Endothelial cell of umbilical vein (primary cell): ENCODE measurements around the gene ERO1B. TPM values are rescaled to one million over a fixed set of nuclear protein-coding genes. Genes with fewer than 3 reads are reported as not detected.
"Not testable (repeated sequence)": the region's sequence is repeated elsewhere in the genome, so short reads cannot be mapped to it uniquely, and the experiment has no call there.

Experiments used
- BruUV-seq: library from RNA; stranded (reverse); fragments of 400-500 nt; replicated peaks from 2 replicates; lab custom pipeline; 2021; lab: Mats Ljungman, UMichigan
- CTCF ChIA-PET: fragments of 300-600, 350-600 bp; sonication (Branson Sonifier 250); formaldehyde crosslinking; loops from one replicate; lab custom pipeline; 2021; ENCODE audit warnings: antibody characterized with exemption, inconsistent platforms; lab: Charles Lee
- POLR2A ChIA-PET: fragments of 300-600, 350-600 bp; sonication (Branson Sonifier 250); formaldehyde crosslinking; loops from one replicate; lab custom pipeline; 2021; ENCODE audit warnings: antibody characterized with exemption, inconsistent platforms; lab: Charles Lee
- DNase-seq: peaks from one replicate; pipeline ENCODE4 v3.0.0-alpha.2; 2011; ENCODE audit warnings: low read depth, low spot score
- FAIRE-seq: peaks from 2 replicates; lab custom pipeline; 2011; peaks lifted over from hg19 to GRCh38; lab: Jason Lieb, UNC
- H2AFZ ChIP-seq: 2 replicates; pipeline ENCODE4 v1.6.0; 2012; ENCODE audit warnings: low read depth, low read length, control low read depth, inconsistent platforms
- H3K27ac ChIP-seq: 2 replicates; pipeline ENCODE4 v1.5.1; 2011; ENCODE audit warnings: low read depth, mild to moderate bottlenecking, control low read depth, low read length, moderate library complexity; ENCODE audit not compliant: insufficient read depth
- H3K27me3 ChIP-seq, 2 experiments: 2 replicates each; pipeline versions ENCODE4 v1.6.0 to v1.6.1; 2011; ENCODE audit warnings: low read length in 2 of 2, mixed read lengths in 1 of 2; ENCODE audit not compliant: control insufficient read depth in 2 of 2, insufficient read depth in 2 of 2
- H3K36me3 ChIP-seq, 2 experiments: 2 replicates in 1 of 2; 3 replicates in 1 of 2; pipeline ENCODE4 v1.5.1; 2011; ENCODE audit warnings: low read length in 2 of 2, mild to moderate bottlenecking in 1 of 2, moderate library complexity in 1 of 2; ENCODE audit not compliant: control insufficient read depth in 2 of 2, insufficient read depth in 2 of 2; ENCODE audit errors: extremely low read depth in 1 of 2
- H3K4me1 ChIP-seq: 3 replicates; pipeline ENCODE4 v1.5.1; 2011; ENCODE audit warnings: mild to moderate bottlenecking, low read length; ENCODE audit not compliant: control insufficient read depth, insufficient read depth; ENCODE audit errors: extremely low read depth
- H3K4me2 ChIP-seq: 2 replicates; pipeline ENCODE4 v1.6.1; 2011; ENCODE audit warnings: low read length, control low read depth, mixed read lengths; ENCODE audit not compliant: insufficient read depth
- H3K4me3 ChIP-seq, 3 experiments: fragments of 200-600 bp in 1 of 3; sonication (generic), shearing (Covaris generic) in 1 of 3; replicated peaks in 1 of 3; 2 replicates each; pipeline ENCODE4 v1.5.1; 2011 to 2016; ENCODE audit warnings: control low read depth in 3 of 3, low read length in 3 of 3, mild to moderate bottlenecking in 2 of 3, inconsistent platforms in 1 of 3, low read depth in 1 of 3, moderate library complexity in 1 of 3; ENCODE audit not compliant: insufficient read depth in 1 of 3
- H3K79me2 ChIP-seq: 2 replicates; pipeline ENCODE4 v1.6.0; 2012; ENCODE audit warnings: low read length, inconsistent platforms; ENCODE audit not compliant: control insufficient read depth, insufficient read depth
- H3K9ac ChIP-seq: replicated peaks from 2 replicates; pipeline ENCODE3; 2011; ENCODE audit warnings: low read length, control low read depth; ENCODE audit not compliant: insufficient read depth; ENCODE audit errors: extremely low read depth
- H3K9me1 ChIP-seq: replicated peaks from 3 replicates; pipeline ENCODE4 v1.6.0; 2011; ENCODE audit warnings: mild to moderate bottlenecking, low read length; ENCODE audit not compliant: control insufficient read depth, insufficient read depth; ENCODE audit errors: extremely low read depth
- H3K9me3 ChIP-seq: replicated peaks from 2 replicates; pipeline ENCODE4 v1.5.1; 2012; ENCODE audit warnings: low read length, inconsistent platforms; ENCODE audit not compliant: control insufficient read depth, insufficient read depth
- H4K20me1 ChIP-seq: replicated peaks from 2 replicates; pipeline ENCODE3; 2011; ENCODE audit warnings: mild to moderate bottlenecking, low read length; ENCODE audit not compliant: control insufficient read depth, insufficient read depth; ENCODE audit errors: extremely low read depth
- EZH2 ChIP-seq: IDR thresholded peaks from 2 replicates; pipeline ENCODE4 v1.6.1; 2012; ENCODE audit warnings: borderline replicate concordance, low read depth, mild to moderate bottlenecking, moderate library complexity, low read length, inconsistent platforms; ENCODE audit not compliant: severe bottlenecking
- FOS ChIP-seq: IDR thresholded peaks from 2 replicates; pipeline ENCODE4 v1.6.1; 2011; ENCODE audit warnings: mild to moderate bottlenecking, low read length, moderate library complexity, borderline replicate concordance; ENCODE audit not compliant: insufficient read depth
- GATA2 ChIP-seq: IDR thresholded peaks from 2 replicates; pipeline ENCODE4 v1.7.0; 2011; ENCODE audit warnings: low read depth, mild to moderate bottlenecking, moderate library complexity, mixed read lengths, low read length; ENCODE audit not compliant: insufficient read length, insufficient read depth
- JUN ChIP-seq: IDR thresholded peaks from 2 replicates; pipeline ENCODE4 v1.6.1; 2011; ENCODE audit warnings: borderline replicate concordance, low read depth; ENCODE audit not compliant: insufficient read length, insufficient read depth
- MYC ChIP-seq: IDR thresholded peaks from one replicate; pipeline ENCODE4 v1.6.1; 2011; ENCODE audit warnings: mild to moderate bottlenecking, low read depth, low read length
- POLR2A ChIP-seq: IDR thresholded peaks from 2 replicates; pipeline ENCODE4 v1.6.1; 2012; ENCODE audit warnings: low read depth, mild to moderate bottlenecking, control low read depth, low read length
- POLR2AphosphoS5 ChIP-seq: IDR thresholded peaks from 2 replicates; pipeline ENCODE4 v1.6.1; 2012; ENCODE audit warnings: low read depth, mild to moderate bottlenecking, control low read depth, low read length, moderate library complexity; ENCODE audit not compliant: insufficient read depth
- dilution Hi-C: fragments of 300-500 bp; cut with MboI; formaldehyde crosslinking; loops from one replicate; pipeline ENCODE4 v1.15.0; 2019; ENCODE audit warnings: low sequenced_read_pairs; ENCODE audit not compliant: extremely low pct_ligation_motif_present
- intact Hi-C: fragments of 100-400 bp; cut with micrococcal nuclease; formaldehyde crosslinking; loops from one replicate; pipeline ENCODE4 v1.10.0; 2022
- polyA plus RNA-seq, 4 experiments: library from polyadenylated mRNA; depleted of rRNA in 3 of 4; stranded (reverse) in 3 of 4; unstranded in 1 of 4; fragments of >200 nt; gene quantifications; 2 replicates each; pipeline versions ENCODE4 v1.2.1 to v1.2.3, GENCODE V29; 2011 to 2012; ENCODE audit warnings: missing spikeins in 1 of 4
- total RNA-seq: library from RNA; stranded (reverse); gene quantifications from 2 replicates; pipeline ENCODE4 v1.2.3, GENCODE V29; 2021
- TF ChIP-seq, protein P1 (sequence below), 2 donors: IDR thresholded peaks; 1 replicate in 1 of 2; 2 replicates in 1 of 2; pipeline ENCODE4 v1.5.1; 2011; ENCODE audit warnings: low read length in 2 of 2, mild to moderate bottlenecking in 2 of 2, moderate library complexity in 2 of 2, control low read depth in 1 of 2, inconsistent platforms in 1 of 2, low read depth in 1 of 2; ENCODE audit not compliant: insufficient read depth in 1 of 2; ENCODE audit errors: extremely low read depth in 1 of 2
- TF ChIP-seq, protein P2 (sequence below): IDR thresholded peaks from 2 replicates; pipeline ENCODE4 v1.6.1; 2011; ENCODE audit not compliant: insufficient read depth, insufficient read length

ERO1B gene
- total and polyA plus RNA-seq, 2 donors (not counting 3 experiments of a cell fraction or from before 2014, with no cell fraction given), result 1.9 to 3.6 TPM

DNA sequence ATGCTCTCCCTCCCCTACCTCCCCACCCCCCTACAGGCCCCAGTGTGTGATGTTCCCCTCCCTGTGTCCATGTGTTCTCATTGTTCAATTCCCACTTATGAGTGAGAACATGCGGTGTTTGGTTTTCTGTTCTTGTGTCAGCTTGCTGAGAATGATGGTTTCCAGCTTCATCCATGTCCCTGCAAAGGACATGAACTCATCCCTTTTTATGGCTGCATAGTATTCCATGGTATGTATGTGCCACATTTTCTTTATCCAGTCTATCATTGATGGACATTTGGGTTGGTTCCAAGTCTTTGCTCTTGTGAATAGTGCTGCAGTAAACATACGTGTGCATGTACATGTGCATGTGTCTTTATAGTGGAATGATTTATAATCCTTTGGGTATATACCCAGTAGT is 95.3 kb downstream of the ERO1B start:
- H3K27me3 ChIP-seq, intact Hi-C loops, H3K9me3 ChIP-seq, FAIRE-seq, DNase-seq, H3K27ac ChIP-seq, H3K79me2 ChIP-seq, H3K9me1 ChIP-seq, H3K4me2 ChIP-seq, CTCF ChIA-PET, H3K36me3 ChIP-seq, BruUV-seq, H2AFZ ChIP-seq, H3K4me3 ChIP-seq, H4K20me1 ChIP-seq, dilution Hi-C loops, H3K4me1 ChIP-seq, H3K9ac ChIP-seq, POLR2A ChIA-PET: not testable (repeated sequence)

DNA sequence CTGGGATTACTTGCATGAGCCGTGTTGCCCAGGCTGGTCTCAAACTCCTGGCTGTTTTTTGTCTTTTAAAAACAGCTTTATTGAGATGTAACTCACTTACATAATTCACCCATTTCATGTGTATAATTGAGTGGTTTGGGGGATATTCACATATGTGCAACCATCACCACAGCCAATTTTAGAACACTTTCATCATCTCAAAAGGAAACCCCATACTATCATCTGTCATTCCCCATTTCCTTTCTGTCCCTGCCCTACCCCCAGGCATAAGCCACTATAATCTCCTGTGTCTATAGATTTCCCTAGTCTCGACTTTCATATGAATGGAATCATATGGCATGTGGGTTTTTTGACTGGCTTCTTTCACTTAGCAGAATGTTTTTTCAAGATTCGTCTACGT is 96.1 kb downstream of the ERO1B start:
- no TSS peak for BruUV-seq
- Histone ChIP-seq H3K9me1 (no peaks in the 10 kb centered on the region), H3K27ac (no peak overlapping the region), H4K20me1 (no peaks in the 10 kb centered on the region), H3K9ac (no peak overlapping the region), H2AFZ (no peak overlapping the region), H3K27me3 (no peaks in the 10 kb centered on the region), H3K4me2 (no peak overlapping the region), H3K79me2 (no peaks in the 10 kb centered on the region), H3K9me3 (no peaks in the 10 kb centered on the region), H3K4me1 (peaks cover 3% of the 10 kb centered on the region), H3K36me3 (peaks cover 0 to 2% of the 10 kb centered on the region in 2 experiments), H3K4me3 (no peak overlapping the region)
- TF ChIP-seq FOS (no peak), POLR2A (no peak), POLR2AphosphoS5 (no peak), EZH2 (no peak), GATA2 (no peak), JUN (no peak), MYC (no peak)
- TF ChIP-seq, protein P1, sequence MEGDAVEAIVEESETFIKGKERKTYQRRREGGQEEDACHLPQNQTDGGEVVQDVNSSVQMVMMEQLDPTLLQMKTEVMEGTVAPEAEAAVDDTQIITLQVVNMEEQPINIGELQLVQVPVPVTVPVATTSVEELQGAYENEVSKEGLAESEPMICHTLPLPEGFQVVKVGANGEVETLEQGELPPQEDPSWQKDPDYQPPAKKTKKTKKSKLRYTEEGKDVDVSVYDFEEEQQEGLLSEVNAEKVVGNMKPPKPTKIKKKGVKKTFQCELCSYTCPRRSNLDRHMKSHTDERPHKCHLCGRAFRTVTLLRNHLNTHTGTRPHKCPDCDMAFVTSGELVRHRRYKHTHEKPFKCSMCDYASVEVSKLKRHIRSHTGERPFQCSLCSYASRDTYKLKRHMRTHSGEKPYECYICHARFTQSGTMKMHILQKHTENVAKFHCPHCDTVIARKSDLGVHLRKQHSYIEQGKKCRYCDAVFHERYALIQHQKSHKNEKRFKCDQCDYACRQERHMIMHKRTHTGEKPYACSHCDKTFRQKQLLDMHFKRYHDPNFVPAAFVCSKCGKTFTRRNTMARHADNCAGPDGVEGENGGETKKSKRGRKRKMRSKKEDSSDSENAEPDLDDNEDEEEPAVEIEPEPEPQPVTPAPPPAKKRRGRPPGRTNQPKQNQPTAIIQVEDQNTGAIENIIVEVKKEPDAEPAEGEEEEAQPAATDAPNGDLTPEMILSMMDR (IDR thresholded peaks at IDR 0.05; ENCODE audit: extremely low read depth in 1 of 2, insufficient read depth in 1 of 2, low read depth in 1 of 2, low read length in 2 of 2), result no peak
- TF ChIP-seq, protein P2, sequence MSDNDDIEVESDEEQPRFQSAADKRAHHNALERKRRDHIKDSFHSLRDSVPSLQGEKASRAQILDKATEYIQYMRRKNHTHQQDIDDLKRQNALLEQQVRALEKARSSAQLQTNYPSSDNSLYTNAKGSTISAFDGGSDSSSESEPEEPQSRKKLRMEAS, result no peak
- DNase-seq, result no peak
- FAIRE-seq, result no peak
- CTCF ChIA-PET, result no interaction called here
- dilution Hi-C loops (no loop called here), intact Hi-C loops (no loop called here)
- POLR2A ChIA-PET, result no interaction called here
